Epithelial cell of proximal tubule (primary cell): ENCODE results near the gene CHD9. TPM values are rescaled to one million over a fixed set of nuclear protein-coding genes. Genes with fewer than 3 reads are reported as not detected.
A peak's percentile ranks its signal among the peaks of the same experiment; 100 is the strongest.
"Not testable (repeated sequence)": the region's sequence is repeated elsewhere in the genome, so short reads cannot be mapped to it uniquely, and the experiment has no call there.

ENCODE experiments used
- DNase-seq: peaks from one replicate; pipeline ENCODE4 v3.0.0-alpha.2; 2011; ENCODE audit warnings: low read depth
- H3K4me3 ChIP-seq: 2 replicates; pipeline ENCODE4 v1.5.1; 2011; ENCODE audit warnings: low read depth, mild to moderate bottlenecking, low read length
- total RNA-seq: library from RNA; depleted of rRNA; stranded (reverse); fragments of >200 nt; gene quantifications from 2 replicates; pipeline ENCODE4 v1.2.3, GENCODE V29; 2015
- TF ChIP-seq, protein P1 (sequence below): conservative IDR thresholded peaks from 2 replicates; pipeline ENCODE4 v1.5.1; 2012; ENCODE audit warnings: low read depth, mild to moderate bottlenecking, low read length

Gene CHD9
- total RNA-seq, 1 donor from 2014 or later: 14.6 TPM

DNA sequence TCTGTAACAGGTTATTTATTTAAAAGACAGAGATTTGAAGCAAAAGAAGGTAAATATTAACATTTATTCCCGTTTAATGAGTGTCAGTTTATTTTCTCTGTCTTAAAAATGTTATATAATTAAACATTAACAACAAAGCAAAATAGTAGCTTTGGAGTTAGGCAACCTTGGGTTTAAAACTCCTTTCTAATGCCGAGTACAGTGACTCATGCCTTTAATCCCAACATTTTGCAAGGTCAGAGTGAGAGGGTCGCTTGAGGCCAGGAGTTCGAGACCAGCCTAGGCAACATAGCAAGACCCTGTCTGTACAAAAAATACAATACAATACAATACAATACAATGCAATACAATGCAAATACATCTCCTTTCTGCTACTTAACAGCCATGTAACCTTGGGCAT is 128.7 kb downstream of the CHD9 start:
- DNase-seq: peak; percentile 59
- no peak overlapping the region for H3K4me3 ChIP-seq
- TF ChIP-seq, protein P1, sequence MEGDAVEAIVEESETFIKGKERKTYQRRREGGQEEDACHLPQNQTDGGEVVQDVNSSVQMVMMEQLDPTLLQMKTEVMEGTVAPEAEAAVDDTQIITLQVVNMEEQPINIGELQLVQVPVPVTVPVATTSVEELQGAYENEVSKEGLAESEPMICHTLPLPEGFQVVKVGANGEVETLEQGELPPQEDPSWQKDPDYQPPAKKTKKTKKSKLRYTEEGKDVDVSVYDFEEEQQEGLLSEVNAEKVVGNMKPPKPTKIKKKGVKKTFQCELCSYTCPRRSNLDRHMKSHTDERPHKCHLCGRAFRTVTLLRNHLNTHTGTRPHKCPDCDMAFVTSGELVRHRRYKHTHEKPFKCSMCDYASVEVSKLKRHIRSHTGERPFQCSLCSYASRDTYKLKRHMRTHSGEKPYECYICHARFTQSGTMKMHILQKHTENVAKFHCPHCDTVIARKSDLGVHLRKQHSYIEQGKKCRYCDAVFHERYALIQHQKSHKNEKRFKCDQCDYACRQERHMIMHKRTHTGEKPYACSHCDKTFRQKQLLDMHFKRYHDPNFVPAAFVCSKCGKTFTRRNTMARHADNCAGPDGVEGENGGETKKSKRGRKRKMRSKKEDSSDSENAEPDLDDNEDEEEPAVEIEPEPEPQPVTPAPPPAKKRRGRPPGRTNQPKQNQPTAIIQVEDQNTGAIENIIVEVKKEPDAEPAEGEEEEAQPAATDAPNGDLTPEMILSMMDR: no peak

DNA sequence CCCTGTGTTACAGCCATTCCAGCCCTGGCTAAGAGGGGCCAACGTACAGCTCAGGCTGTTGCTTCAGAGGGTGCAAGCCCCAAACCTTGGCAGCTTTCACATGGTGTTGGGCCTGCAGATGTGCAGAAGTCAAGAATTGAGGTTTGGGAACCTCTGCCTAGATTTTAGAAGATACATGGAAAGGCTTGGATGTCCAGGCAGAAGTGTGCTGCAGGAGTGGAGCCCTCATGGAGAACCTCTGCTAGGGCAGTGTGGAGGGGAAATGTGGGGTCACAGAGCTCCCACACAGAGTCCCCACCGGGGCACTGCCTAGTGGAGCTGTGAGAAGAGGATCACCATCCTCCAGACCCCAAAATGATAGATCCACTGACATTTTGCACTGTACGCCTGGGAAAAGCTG is 130.9 kb downstream of the CHD9 start:
- H3K4me3 ChIP-seq, DNase-seq: not testable (repeated sequence)

DNA sequence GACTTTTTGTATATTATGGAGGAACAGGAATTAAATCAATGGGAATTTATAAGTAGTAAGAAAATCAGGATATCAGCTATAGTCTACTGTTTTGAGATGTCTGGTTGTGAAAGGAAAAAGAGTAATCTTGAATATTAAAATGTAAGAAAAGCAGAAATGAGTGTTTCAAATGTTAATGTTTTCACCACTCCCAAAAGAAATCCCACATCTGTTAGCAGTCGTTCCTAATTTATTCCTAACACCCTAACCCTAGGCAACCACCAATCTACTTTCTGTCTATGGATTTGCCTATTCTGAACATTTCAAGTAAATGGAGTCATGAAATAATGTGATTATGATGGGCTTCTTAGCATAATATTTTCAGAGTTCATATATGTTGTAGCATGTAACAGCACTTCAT is 133.0 kb downstream of the CHD9 start:
- no peak overlapping the region for H3K4me3 ChIP-seq
- DNase-seq: no peak
- TF ChIP-seq, protein P1: no peak

DNA sequence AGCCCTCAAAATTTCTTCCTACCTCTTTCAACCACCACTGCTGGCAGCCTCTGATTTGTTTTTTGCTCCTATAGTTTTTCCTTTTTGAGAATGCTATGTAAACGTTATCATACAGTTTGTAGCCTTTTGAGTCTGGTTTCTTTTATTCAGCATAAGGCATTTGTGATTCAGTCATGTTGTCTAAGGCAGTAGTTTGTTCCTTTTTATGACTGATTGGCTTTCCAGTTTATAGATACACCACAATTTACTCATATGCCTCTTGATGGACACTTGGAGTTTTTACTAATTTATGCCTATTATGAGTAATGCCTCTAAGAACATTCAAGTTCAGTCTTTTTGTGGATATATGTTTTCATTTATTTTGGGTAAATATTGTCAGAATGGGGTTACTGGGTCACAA is 136.6 kb downstream of the CHD9 start:
- no peak overlapping the region for H3K4me3 ChIP-seq
- TF ChIP-seq, protein P1: no peak
- no peak for DNase-seq

DNA sequence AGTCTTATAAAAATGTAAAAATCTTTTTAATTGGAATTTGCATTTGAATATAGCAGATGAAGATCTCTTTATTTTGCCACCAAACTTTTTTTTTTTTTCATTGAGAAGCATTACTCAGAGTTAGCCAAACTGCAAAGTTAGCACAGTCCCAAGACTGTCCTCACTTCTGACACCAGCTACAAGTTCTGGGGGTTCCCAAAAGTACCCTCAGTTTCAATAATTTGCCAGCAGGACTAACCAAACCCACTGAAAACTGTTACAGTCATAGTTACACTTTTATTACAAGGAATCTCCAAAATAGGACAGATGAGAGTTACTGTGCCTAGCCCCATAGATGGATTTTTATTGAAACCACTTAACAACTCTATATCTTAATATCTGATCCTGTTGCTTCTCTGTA is 144.1 kb downstream of the CHD9 start:
- TF ChIP-seq, protein P1: no peak
- H3K4me3 ChIP-seq: no peak overlapping the region

DNA sequence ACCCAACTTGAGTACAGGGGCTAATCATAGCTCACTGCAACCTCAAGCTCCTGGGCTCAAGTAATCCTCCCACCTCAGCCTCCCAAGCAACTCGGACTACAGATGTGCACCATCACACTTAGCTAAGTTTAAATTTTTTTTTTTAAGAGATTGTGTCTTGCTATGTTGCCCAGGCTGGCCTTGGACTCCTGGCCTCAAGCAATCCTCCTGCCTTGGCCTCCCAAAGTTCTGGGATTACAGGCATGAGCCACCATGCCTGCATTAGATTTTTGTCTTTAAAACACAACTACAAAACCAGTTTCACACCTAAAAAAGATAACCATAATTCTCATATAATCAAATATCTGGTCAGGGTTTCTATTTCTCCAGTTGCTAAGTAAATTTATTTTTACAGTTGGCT is 147.1 kb downstream of the CHD9 start:
- H3K4me3 ChIP-seq: no peak overlapping the region
- TF ChIP-seq, protein P1: no peak
- no peak for DNase-seq

More for the DNA sequence above, 144.1 kb downstream of the CHD9 start:
- DNase-seq: no peak

DNA sequence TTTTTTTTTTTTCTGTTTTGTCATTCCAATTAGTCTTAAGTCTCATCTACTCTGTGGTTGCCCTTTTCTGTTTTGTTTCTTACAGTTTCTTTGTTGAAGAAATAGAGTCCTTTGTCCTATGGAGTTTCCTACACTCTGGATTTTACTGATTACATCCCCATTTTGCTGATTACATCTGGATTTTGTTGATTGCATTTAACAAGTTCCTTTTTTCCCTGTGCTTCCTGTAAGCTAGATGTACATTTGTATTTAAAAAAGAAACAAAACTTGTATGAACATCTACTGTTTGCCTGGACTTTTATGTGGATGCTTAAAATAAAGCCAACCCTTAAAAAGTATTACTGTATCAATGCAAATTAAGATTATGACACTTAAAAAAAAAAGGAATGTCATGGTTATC is 147.6 kb downstream of the CHD9 start:
- no peak overlapping the region for H3K4me3 ChIP-seq
- TF ChIP-seq, protein P1: no peak
- no peak for DNase-seq
